NOMO-1 treated with DMSO at 0.1 percent for 48 hours (cell line): ENCODE data around the gene RHBDD2.

Source experiments
- DNase-seq: peaks from one replicate; lab custom pipeline; 2025; ENCODE audit not compliant: unreplicated experiment; lab: John Stamatoyannopoulos, UW

RHBDD2 gene

DNA sequence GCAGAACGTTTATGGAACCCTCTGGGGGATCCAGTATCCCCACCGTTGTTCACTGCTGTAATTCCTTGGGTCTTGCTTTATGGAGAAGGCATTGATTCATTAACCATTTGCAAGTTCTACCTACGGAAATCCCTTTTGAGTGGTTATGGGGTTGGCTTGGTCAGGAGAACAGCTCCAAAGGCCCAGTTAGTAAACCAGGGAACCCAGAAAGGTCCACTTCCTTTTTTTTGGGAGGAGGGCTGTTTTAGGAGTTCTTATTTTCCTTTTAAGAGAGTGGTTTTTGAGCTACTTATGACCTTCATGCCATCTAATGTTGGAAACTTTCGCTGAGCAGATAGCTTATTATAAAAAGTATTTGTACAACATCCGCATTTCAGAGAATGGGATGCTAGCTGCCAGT, 37.4 kb downstream of the RHBDD2 start:
- peak; percentile 46 for DNase-seq

- no peak for DNase-seq
Observed at GRCh38 chr7:75916685-75917634, 38.1 kb downstream of the RHBDD2 start.

DNA sequence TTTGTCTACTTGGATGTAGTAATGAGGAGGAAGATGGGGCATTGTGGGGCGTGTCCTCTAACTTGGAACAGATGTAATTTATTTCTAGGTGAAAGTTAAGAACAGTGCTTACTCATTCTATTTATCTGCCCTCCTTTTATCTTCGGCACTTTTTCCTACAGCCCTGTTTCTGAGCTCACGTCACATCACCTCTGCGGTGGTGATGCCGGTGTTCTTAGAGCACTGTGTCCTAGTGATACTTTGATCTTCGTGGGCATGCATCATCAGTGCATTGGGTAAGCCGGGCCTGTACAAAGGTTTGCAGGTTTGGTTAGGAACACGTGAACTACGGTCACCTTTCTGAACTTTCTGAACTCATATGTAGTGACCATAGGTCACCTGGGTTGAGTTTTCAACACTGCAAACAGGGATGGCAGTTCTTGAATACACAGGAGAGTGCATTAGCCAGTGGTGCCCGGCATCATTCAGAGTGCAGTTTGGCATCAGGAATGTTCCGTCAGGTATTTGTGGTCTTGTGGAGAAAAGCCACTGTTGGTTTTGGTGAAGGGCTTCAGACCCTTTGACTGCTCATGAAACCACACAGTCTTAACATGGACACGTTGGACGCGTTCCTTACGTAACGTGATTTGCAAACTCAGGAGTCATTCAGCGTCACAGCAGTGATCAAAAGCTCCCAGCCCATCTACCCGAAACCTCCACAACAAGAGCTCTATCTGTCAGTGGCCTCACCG, 41.8 kb downstream of the RHBDD2 start:
- no peak for DNase-seq

GRCh38 chr7:75921479-75921878, 42.6 kb downstream of the RHBDD2 start:
- peak; percentile 19 for DNase-seq

- DNase-seq = no peak
Observed at GRCh38 chr7:75922966-75923603, 44.3 kb downstream of the RHBDD2 start.

DNA sequence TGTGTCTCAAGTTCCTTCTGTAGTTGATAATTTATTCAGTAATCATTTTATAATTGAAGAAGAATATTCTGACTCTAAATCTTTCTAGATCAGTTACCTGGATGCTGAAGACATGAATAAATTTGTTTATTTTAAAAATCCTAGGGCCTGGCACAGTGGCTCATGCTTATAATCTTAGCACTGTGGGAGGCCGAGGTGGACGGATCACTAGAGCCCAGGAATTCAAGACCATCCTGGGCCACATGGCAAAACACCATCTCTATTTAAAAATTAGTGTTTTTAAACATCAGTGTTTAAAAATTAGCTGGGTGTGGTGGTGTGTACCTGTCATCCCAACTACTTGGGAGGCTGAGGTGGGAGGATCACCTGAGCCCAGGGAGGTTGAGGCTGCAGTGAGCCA, 45.4 kb downstream of the RHBDD2 start:
- DNase-seq = no peak

DNA sequence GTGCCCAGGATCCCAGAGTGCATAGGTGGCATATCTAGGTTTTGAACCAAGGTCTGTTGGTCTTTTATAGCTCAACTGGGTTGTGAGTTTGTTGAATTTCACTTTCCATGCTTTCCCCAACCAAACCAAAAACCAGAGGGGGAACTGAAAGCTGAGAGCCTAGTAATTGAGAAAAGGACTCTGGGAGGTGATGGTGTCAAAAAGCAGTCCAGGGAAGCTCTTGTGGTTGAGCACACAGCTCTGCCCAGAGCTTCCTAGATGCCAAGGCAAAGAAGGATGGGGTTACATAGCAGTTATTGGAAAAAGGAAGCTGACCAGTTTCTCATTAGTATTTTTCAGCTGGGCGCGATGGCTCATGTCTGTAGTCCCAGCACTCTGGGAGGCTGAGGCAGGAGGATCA, 46.1 kb downstream of the RHBDD2 start:
- peak; percentile 95 for DNase-seq

DNA sequence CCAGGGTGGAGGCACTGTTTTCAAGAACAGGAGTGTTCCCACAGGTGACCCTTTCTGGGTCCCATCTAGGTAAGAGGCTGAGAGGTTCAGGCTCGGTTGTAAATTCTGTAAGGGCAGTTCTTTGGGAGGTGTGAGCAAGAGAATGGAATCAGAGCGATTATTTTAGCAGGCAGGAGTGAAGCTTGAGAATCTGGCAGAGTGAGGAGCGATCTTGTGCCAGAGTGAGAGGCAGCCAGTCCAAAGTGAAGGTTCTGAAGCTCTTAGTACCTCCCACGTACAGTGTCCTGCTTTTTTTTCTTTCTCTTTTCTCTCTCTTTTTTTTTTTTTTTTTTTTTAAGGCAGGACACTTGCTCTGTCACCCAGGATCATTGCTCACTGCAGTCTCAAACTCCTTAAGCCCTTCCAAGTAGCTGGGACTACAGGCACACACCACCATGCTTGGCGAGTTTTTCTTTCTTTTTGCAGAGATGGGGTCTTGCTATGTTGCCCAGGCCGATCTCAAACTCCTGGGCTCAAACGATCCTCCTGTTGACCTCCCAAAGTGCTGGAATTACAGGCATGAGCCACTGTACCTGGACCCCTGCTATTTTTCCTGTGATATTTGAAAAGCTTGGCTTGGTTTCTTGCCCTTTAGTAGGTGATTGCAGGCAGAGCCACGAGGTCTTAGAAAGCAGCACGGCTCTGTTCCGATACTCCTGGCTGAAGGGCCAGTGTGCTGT, 47.0 kb downstream of the RHBDD2 start:
- DNase-seq = no peak

GRCh38 chr7:75928568-75928914, 49.7 kb downstream of the RHBDD2 start:
- no peak for DNase-seq

DNA sequence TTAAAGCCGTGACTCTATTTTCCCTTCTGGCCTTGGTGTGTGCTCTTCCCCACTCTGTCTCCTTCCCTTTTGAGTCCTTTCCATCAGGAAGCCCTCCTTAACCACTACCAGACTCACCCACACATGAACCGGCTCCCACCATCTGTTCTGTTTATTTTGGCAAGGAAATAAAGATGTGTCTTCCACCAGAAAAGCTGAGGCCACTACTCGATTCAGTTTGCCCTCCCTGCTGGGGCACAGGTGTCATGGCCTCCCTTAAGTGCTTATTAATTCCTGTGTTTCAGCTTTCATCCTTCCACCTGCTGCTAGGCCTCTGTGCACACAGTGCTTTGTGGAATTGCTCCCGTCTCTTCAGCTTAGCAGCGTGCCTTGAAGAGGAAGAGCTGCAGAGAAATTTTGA, 52.8 kb downstream of the RHBDD2 start:
- no peak for DNase-seq

DNA sequence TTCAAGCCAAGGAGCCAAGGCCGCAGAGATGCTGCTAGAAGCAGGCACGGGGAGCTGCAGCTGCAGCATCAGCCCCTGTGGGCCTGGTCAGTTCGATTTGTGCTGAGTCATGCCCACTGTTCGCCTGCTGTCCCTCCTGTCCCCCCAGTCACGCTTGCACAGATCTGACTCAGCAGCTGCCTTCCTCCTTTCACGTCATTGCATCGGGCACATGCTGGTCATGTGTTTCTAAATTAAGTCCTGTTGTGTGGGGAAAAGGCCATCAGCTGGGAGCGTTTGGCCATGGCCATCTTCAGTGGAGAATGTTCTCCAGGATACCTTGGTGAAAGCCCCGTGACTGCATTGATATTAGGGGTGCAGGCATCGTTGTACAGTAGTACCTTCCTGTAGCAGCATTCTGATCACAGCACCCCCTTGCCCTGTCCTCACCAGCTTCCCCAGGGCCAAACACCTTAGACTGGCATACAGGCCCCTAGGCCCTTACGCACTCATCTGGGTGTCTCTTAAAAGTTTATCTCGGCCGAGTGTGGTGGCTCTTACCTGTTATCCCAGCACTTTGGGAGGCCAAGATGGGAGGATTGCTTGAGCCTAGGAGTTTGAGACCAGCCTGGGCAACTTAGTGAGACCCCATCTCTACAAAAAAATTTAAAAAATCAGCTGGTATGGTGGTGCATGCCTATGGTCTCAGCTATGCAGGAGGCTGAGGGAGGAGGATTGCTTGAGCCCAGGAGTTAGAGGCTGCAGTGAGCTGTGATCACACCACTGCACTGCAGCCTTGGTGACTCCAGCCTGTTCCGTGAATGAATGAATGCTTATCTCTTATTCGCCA, 59.3 kb downstream of the RHBDD2 start:
- DNase-seq = no peak
